Retinal pigment epithelial cell (primary cell): ENCODE data around the gene MSL2.

Experiments
- DNase-seq: peaks from one replicate; pipeline ENCODE4 v3.0.0-alpha.2; 2010; ENCODE audit warnings: low read depth
- H3K4me3 ChIP-seq: 2 replicates; pipeline ENCODE4 v1.5.1; 2011; ENCODE audit warnings: mild to moderate bottlenecking, low read length, control low read depth, moderate library complexity
- TF ChIP-seq, protein P1 (sequence below): conservative IDR thresholded peaks from 2 replicates; pipeline ENCODE4 v1.5.1; 2011; ENCODE audit warnings: low read depth, low read length, control low read depth, inconsistent platforms

MSL2 gene

DNA sequence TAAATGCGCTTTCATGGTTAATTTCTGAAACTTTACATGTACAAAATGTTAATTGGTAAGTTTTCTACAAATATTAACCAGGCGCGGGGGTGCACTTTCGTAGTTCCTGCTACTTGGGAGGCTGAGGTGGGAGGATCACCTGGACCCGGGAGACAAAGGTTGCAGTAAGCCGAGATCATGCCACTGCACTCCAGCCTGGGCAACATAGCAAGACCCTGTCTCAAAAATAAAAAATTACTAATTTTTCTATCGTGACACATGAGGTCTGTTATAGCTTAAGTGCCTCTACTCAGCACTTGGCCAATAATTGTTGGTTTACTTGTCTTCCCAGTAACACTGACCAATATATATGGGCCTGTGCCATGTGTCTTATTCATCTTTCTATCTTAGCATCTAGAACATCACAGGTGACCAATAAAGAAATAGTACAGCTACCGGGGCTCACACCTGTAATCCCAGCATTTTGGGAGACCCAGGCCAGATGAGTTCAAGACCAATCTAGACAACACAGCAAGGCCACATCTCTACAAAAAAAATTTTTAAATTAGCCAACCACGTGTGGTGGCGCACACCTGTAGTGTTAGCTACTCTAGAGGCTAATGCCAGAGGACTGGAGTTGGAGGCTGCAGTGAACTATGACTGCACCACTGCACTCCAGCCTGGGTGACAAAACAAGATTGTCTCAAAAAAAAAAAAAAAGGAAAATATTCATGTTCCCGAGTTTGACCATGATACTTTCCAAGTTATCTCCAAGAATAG, 6.1 kb downstream of the MSL2 start:
- no peak for DNase-seq
- H3K4me3 ChIP-seq = no peak overlapping the region
- TF ChIP-seq, protein P1, sequence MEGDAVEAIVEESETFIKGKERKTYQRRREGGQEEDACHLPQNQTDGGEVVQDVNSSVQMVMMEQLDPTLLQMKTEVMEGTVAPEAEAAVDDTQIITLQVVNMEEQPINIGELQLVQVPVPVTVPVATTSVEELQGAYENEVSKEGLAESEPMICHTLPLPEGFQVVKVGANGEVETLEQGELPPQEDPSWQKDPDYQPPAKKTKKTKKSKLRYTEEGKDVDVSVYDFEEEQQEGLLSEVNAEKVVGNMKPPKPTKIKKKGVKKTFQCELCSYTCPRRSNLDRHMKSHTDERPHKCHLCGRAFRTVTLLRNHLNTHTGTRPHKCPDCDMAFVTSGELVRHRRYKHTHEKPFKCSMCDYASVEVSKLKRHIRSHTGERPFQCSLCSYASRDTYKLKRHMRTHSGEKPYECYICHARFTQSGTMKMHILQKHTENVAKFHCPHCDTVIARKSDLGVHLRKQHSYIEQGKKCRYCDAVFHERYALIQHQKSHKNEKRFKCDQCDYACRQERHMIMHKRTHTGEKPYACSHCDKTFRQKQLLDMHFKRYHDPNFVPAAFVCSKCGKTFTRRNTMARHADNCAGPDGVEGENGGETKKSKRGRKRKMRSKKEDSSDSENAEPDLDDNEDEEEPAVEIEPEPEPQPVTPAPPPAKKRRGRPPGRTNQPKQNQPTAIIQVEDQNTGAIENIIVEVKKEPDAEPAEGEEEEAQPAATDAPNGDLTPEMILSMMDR = no peak

- TF ChIP-seq, protein P1 = no peak
- H3K4me3 ChIP-seq = no peak overlapping the region
- no peak for DNase-seq
Measured at GRCh38 chr3:136189043-136189442, 7.1 kb downstream of the MSL2 start.

DNA sequence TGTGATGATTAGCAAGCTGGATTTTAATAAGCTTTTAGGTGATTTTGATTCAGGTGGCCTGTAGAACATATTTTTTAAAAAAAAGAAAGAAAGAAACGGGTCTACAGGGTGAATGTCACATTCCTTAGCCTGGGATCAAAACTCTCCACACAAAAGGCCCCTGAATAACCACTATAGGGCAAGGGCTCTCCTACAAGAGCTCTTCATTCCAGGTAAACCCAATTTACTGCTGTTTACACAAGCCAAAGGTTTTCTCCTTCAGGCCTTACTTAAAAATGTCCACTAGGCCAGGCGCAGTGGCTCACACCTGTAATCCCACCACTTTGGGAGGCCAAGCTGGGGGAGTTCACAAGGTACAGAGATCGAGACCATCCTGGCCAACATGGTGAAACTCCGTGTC, 8.3 kb downstream of the MSL2 start:
- H3K4me3 ChIP-seq = no peak overlapping the region
- no peak for DNase-seq

GRCh38 chr3:136186846-136187245, 9.3 kb downstream of the MSL2 start:
- H3K4me3 ChIP-seq = no peak overlapping the region
- TF ChIP-seq, protein P1 = no peak
- DNase-seq = no peak

More for the DNA sequence above, 8.3 kb downstream of the MSL2 start:
- TF ChIP-seq, protein P1 = no peak

DNA sequence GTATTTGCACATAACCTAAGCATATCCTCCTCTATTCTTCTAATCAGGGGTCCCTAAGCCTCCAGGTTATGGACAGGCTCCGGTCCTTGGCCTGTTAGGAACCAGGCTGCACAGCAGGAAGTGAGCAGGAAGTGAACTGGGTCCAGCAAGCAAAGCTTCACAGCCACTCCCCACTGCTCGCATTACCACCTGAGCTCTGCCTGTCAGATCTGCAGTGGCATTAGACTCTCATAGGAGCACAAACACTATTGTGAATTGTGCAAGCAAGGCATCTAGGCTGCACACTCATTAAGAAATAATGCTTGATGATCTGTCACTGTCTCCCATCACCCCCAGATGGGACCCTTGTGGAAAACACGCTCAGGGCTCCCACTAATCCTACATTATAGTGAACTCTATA, 9.8 kb downstream of the MSL2 start:
- TF ChIP-seq, protein P1 = no peak

DNA sequence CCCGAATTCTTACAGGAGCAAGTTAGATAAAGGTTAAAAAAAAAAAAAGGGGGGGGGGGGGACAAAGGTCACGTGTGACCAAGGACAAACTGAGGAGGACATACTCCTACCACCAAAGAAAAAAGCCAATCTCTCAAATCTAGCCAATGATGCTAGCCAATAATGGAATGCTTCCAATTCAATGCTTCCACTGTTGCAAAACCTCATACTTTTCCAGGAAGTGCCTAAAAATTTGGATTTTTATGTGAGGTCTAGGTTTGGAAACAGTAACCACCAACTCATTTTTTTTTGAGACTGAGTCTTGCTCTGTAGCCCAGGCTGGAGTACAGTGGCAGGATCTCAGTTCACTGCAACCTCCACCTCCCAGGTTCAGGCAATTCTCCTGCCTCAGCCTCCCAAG, 11.4 kb downstream of the MSL2 start:
- TF ChIP-seq, protein P1 = no peak
- H3K4me3 ChIP-seq = no peak overlapping the region
- no peak for DNase-seq

More for the DNA sequence above, 9.8 kb downstream of the MSL2 start:
- DNase-seq = no peak
- H3K4me3 ChIP-seq = no peak overlapping the region

DNA sequence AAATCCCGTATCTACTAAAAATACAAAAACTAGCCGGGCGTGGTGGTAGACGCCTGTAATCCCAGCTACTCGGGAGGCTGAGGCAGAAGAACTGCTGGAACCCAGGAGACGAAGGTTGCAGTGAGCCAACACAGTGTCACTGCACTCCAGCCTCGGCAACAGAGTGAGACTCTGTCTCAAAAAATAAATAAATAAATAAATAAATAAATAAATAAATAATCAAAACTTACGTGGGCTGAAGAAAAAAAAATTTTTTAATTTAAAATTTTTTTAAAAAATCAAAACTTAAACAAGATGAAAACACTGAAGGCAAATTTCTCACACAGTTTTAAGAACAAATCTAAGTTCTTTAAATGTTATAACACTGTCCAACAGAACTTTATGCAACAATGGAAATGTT, 14.4 kb downstream of the MSL2 start:
- no peak for DNase-seq
- TF ChIP-seq, protein P1 = no peak
- H3K4me3 ChIP-seq = no peak overlapping the region
